ENCODE measurements around the gene KCNAB1.

- TF ChIP-seq EZH2phosphoT487 (IDR thresholded peaks at IDR 0.05; ENCODE audit: low read length), result no peak
- no peak for TF ChIP-seq EZH2 (optimal IDR thresholded peaks at IDR 0.05; ENCODE audit: low read depth, low read length)
Observed at GRCh38 chr3:156216852-156217251, 96.5 kb downstream of the KCNAB1 start.
